PC-3 (cell line): ENCODE data around the gene MVB12B.

Experiments
- CTCF ChIP-seq: fragments of 300-600 bp; sonication (generic); conservative IDR thresholded peaks from 2 replicates; pipeline ENCODE4 v1.5.1; 2017; ENCODE audit warnings: antibody characterized with exemption, low read depth, mild to moderate bottlenecking, low read length
- EZH2 ChIP-seq: fragments of 300-600 bp; sonication (generic); IDR thresholded peaks from one replicate; pipeline ENCODE4 v1.6.1; 2017; ENCODE audit warnings: antibody characterized with exemption, mild to moderate bottlenecking, low read length; ENCODE audit not compliant: unreplicated experiment

- TF ChIP-seq CTCF (no peak), EZH2 (no peak)
Observed at GRCh38 chr9:126328407-126328806, 1.8 kb downstream of the MVB12B start.
